Spleen (tissue), 7 donors: ENCODE data around the gene PPP2R5B.

Source experiments
- CTCF ChIP-seq, 11 experiments: fragments of 200-600 bp in 7 of 11; fragments of 450-650 bp in 4 of 11; sonication (generic) in 4 of 11; IDR thresholded peaks in 8 of 11; conservative IDR thresholded peaks in 3 of 11; 1 replicate in 7 of 11; 2 replicates in 4 of 11; pipeline versions ENCODE4 v1.4.0 to v1.8.0; 2016 to 2021; ENCODE audit warnings: antibody characterized with exemption in 11 of 11, inconsistent platforms in 4 of 11, mild to moderate bottlenecking in 1 of 11
- POLR2A ChIP-seq, 3 donors: fragments of 450-650 bp; IDR thresholded peaks; one replicate each; pipeline ENCODE4 v1.5.1; 2017; ENCODE audit warnings: antibody characterized with exemption in 3 of 3, mild to moderate bottlenecking in 1 of 3
- POLR2AphosphoS5 ChIP-seq, 3 donors: sonication (generic); formaldehyde crosslinking; IDR thresholded peaks; one replicate each; pipeline ENCODE4 v1.5.1; 2017; ENCODE audit warnings: antibody characterized with exemption in 3 of 3
- donor health status: DM: no; HTN: no; CAD: no; lungs with moderate emphysema.
- donor health status: DM: no; HTN: no; CAD: no.
- donor health status: DM: no; HTN: no; CAD: no.

GRCh38 chr11:64914123-64914522 is 10.4 kb upstream of the PPP2R5B start:
- no peak for TF ChIP-seq CTCF (IDR thresholded peaks at IDR 0.05 in 8 of 11, conservative IDR thresholded peaks at IDR 0.05 in 3 of 11)
- no peak for TF ChIP-seq POLR2AphosphoS5 (IDR thresholded peaks at IDR 0.05)
- TF ChIP-seq POLR2A (IDR thresholded peaks at IDR 0.05): no peak
